ENCODE results near the gene C5orf22. TPM values are rescaled to one million over a fixed set of nuclear protein-coding genes. Genes with fewer than 3 reads are reported as not detected.

Gene C5orf22
- total and polyA plus RNA-seq, 2 of the 13 experiments (the other 11 are each of a cell fraction or from before 2014, with no cell fraction given), result 14.0 to 21.5 TPM

GRCh38 chr5:31504529-31504928 lies 27.6 kb upstream of the C5orf22 start:
- TF ChIP-seq ZNF574 (CRISPR knock-in tag; IDR thresholded peaks at IDR 0.05), result no peak
- no peak for TF ChIP-seq PITX1 (CRISPR knock-in tag; IDR thresholded peaks at IDR 0.05)
- TF ChIP-seq NCOA5 (CRISPR knock-in tag; IDR thresholded peaks at IDR 0.05), result no peak
- no peak for TF ChIP-seq ZKSCAN8 (CRISPR knock-in tag; IDR thresholded peaks at IDR 0.05; ENCODE audit: borderline replicate concordance)
- no peak for TF ChIP-seq RFX5 (IDR thresholded peaks at IDR 0.05; ENCODE audit: low read depth, low read length)
- TF ChIP-seq ZSCAN29 (CRISPR knock-in tag; conservative IDR thresholded peaks at IDR 0.05), result no peak
- TF ChIP-seq ZFP1 (CRISPR knock-in tag; IDR thresholded peaks at IDR 0.05), result no peak
- no peak for TF ChIP-seq GABPA (IDR thresholded peaks at IDR 0.05; ENCODE audit: low read depth, low read length)
- TF ChIP-seq GABPA (CRISPR knock-in tag; IDR thresholded peaks at IDR 0.05; ENCODE audit: low read depth), result no peak
- no peak for TF ChIP-seq ZNF20 (CRISPR knock-in tag; IDR thresholded peaks at IDR 0.05)
- TF ChIP-seq DNMT3B (CRISPR knock-in tag; conservative IDR thresholded peaks at IDR 0.05), result no peak
- TF ChIP-seq ZNF780A (CRISPR knock-in tag; IDR thresholded peaks at IDR 0.05), result no peak
- no peak for TF ChIP-seq POGK (CRISPR knock-in tag; conservative IDR thresholded peaks at IDR 0.05)
- no peak for TF ChIP-seq ZNF275 (CRISPR knock-in tag; IDR thresholded peaks at IDR 0.05; ENCODE audit: borderline replicate concordance)
- TF ChIP-seq FOXC1 (CRISPR knock-in tag; IDR thresholded peaks at IDR 0.05; ENCODE audit: borderline replicate concordance), result no peak
- no peak for TF ChIP-seq MYPOP (CRISPR knock-in tag; IDR thresholded peaks at IDR 0.05)
- no peak for TF ChIP-seq ZNF766 (CRISPR knock-in tag; IDR thresholded peaks at IDR 0.05; ENCODE audit: borderline replicate concordance)
- TF ChIP-seq KLF9 (CRISPR knock-in tag; IDR thresholded peaks at IDR 0.05; ENCODE audit: low read depth), result no peak
- TF ChIP-seq NFRKB (IDR thresholded peaks at IDR 0.05), result no peak
- no peak for TF ChIP-seq TEAD2 (CRISPR knock-in tag; IDR thresholded peaks at IDR 0.05)
- TF ChIP-seq FOXO1 (CRISPR knock-in tag; IDR thresholded peaks at IDR 0.05), result no peak
- no peaks in the 10 kb centered on the region for H3K79me2 ChIP-seq (ENCODE audit: insufficient read depth, low read length)
- no peak overlapping the region for H3K4me3 ChIP-seq (replicated peaks in 1 of 3; ENCODE audit: insufficient read depth in 1 of 3, low read depth in 2 of 3, low read length in 3 of 3)
- FAIRE-seq, result no peak
- no TSS peak for BruUV-seq (replicated peaks)
- ChIA-PET CTCF (ENCODE audit: low intra/inter-chr PET ratio, low total read pairs) (no interaction called here), POLR2A (no interaction called here)
- in situ Hi-C loops (cut with HindIII; ENCODE audit: extremely low pct_ligation_motif_present, low pct_unique_long_range_greater_than_20kb), result no loop called here
- peaks cover 21 to 73% of the 10 kb centered on the region in 2 experiments for H3K36me3 ChIP-seq (replicated peaks in 1 of 2; ENCODE audit: control insufficient read depth in 1 of 2, insufficient read depth in 2 of 2, low read length in 2 of 2)
- H4K20me1 ChIP-seq (ENCODE audit: insufficient read depth, low read length), result no peaks in the 10 kb centered on the region
- no peaks in the 10 kb centered on the region for H3K4me1 ChIP-seq (ENCODE audit: insufficient read depth, low read length)
- intact Hi-C loops (cut with micrococcal nuclease; ENCODE audit: unreplicated experiment), result no loop called here
- H3K4me2 ChIP-seq (ENCODE audit: low read depth, low read length), result no peak overlapping the region
- no peak overlapping the region for H2AFZ ChIP-seq (ENCODE audit: low read length)
- H3K9ac ChIP-seq (ENCODE audit: insufficient read depth, low read depth, low read length), result no peak overlapping the region
- ATAC-seq, result no peak
- no peaks in the 10 kb centered on the region for H3K9me3 ChIP-seq (ENCODE audit: low read length)
- H3K27me3 ChIP-seq (ENCODE audit: control insufficient read depth in 1 of 2, insufficient read depth in 2 of 2, low read length in 2 of 2), result no peaks in the 10 kb centered on the region
- no peak overlapping the region for H3K27ac ChIP-seq (ENCODE audit: extremely low read length, insufficient read depth, low read length)
- 96% methylated on average over 10 of the region's 10 CpGs for WGBS (ENCODE audit: low lambda C conversion rate)
- DNase-seq (ENCODE audit: low spot score), result no peak
